GM19025 (cell line): Measurements from ENCODE around the gene GPRIN3.
A peak's percentile ranks its signal among the peaks of the same experiment; 100 is the strongest.
"Not testable (repeated sequence)": the region's sequence is repeated elsewhere in the genome, so short reads cannot be mapped to it uniquely, and the experiment has no call there.

ENCODE experiments used
- ATAC-seq: cut with Tn5 transposase; IDR thresholded peaks from one replicate; pipeline ENCODE4 v1.9.1; 2021; ENCODE audit warnings: mild to moderate bottlenecking, low read depth, moderate library complexity; ENCODE audit not compliant: unreplicated experiment

The GPRIN3 gene

GRCh38 chr4:89314291-89314690, 6.7 kb upstream of the GPRIN3 start:
- ATAC-seq = no peak

- no peak for ATAC-seq
These were observed 4.5 kb upstream of the GPRIN3 start for GRCh38 chr4:89312066-89312465.

GRCh38 chr4:89311433-89311832, 3.8 kb upstream of the GPRIN3 start:
- no peak for ATAC-seq

- not testable (repeated sequence) for ATAC-seq
These were observed 1.6 kb upstream of the GPRIN3 start for GRCh38 chr4:89309154-89309553.

GRCh38 chr4:89308161-89308500, 531 bp upstream of the GPRIN3 start:
- no peak for ATAC-seq

DNA sequence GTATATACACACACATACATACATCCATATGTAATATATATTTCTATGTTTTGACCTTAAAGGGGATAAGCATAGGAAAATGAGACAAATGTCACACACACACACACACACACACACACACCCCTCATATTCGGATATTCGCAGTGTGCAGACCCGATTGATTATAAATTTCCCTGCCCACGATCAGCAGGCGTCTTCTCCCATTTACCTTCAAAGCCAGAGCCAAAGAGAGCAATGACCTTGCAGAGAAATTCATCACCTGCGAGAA, 488 bp downstream of the GPRIN3 start:
- ATAC-seq = no peak

DNA sequence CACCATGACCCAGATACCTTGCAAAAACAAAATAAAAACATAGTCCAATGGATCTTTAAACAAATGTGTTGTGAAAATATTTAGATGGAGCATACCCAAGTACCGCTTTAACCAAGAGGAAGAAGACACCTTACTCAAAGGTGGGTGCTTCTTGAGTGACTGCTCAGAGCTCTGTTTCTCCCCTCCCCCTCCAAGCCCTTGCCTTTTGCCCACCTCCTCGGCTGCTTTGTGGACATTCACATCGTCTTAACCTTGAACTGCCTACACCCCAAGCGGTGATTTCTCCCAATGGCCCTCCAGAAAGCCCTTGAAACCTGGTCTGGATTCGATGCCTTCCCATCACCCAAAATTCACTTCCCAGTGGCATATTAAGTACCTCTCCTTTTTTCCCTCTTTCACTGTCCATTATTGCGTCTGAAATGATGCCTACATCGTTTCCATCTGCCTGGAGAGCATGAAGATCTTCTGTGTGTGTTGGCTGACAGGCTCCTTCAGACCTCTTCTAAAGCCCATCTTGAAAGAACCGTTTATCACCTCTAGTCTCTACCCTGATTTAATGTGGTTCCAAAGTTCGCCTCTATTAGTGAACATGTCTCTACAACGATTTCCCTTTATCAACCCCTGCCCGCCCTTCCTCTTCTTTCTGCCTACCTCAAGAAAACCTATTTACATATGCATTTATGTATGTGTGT, 968 bp downstream of the GPRIN3 start:
- no peak for ATAC-seq

DNA sequence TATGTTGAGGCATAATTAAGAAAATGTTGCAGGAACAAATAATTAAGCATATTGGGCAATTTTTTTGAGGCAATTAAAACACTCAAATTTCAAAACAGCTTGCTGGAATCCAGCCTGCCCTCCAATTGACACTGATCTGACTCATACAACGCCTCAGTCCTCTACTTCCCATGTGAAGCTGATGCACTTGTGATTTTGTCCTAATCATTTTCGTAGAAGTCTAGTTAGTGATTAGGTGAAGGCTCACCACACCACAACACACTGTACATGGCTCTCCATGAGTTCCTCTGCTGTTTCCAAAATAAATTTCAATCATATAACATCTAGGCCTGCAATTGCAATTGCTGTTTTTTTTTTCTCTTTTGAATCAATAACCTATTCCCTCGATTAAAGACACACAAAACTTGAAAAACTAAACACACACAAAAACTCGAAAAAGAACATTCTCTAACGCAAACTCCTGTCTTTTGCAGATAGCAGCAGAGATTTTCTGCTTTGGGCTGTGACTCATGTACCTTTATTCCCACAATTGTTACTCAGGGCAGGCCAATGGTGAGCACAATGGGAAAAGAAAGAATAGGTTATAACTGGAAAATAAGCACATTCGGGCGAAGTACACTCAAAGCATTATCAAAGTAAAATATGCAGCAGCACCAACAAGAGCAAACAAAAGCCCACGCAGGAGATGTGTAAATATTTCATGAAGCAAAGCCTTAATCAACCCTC, 1.7 kb downstream of the GPRIN3 start:
- no peak for ATAC-seq

GRCh38 chr4:89305028-89305427, 2.6 kb downstream of the GPRIN3 start:
- ATAC-seq = no peak

DNA sequence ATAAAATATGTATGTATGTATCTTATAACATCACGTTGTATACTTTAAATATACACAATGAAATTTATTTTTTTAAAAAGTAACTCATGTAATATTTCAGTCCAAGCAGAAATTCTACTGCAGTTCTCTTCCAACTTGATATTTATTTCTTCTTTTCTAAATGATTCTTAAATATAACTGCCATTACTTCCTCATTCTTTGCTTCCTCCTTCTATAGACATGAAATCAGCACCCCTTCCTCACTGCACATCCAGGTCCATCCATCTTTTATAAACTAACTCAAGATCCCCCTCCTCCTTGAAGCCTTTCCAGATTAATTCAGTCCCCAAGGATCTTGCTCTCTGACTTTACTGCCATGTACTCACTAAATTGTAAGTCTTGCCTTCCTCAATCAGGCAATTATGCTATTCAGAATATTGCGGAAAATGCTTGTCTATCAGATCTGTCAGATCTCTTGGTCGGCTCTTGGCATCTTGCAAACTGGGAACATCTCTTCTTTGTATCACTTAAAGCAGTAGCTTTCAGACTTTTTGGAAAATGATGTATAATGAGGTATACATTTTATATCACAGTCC, 3.7 kb downstream of the GPRIN3 start:
- no peak for ATAC-seq

DNA sequence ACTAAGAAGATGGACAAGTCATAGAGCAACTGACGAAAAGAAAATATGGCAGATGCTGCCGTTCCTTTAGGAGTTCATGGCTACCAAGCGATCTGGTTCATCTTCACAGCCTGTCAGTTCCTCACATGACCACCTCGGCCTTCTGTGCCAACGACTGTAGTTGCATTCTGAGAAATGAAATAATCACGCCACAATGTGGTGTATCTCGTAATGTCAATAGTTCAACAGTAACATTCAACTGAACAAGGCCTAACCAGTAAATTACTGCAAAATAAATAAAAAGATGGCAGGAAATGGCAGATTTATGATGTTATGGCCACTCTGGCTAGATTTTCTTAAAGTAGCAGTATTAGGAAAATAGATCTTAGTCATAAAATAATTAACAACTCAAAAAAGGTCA, 4.4 kb downstream of the GPRIN3 start:
- ATAC-seq = no peak

DNA sequence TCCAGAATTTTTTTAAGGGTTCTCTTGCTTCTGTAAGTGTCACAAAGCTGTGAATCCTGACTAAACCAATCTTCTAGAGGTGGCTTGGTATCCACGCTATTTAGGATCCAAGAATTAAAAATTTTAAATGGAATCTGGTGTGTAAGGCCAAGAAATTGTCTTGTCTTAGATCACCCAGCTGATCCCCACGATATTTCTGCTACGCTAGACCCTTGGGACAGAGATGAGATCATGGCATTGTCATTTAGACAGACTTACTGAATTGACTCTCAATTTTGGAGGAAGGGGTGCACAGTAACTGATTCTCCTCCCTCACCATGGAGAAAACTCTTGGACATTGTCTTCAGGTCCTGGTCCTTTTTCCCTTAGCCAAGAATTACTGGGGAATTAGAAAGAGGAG, 5.7 kb downstream of the GPRIN3 start:
- ATAC-seq = no peak

GRCh38 chr4:89301003-89301402, 6.6 kb downstream of the GPRIN3 start:
- no peak for ATAC-seq

- ATAC-seq = no peak
These were observed 7.1 kb downstream of the GPRIN3 start for GRCh38 chr4:89300499-89300898.

GRCh38 chr4:89300060-89300459, 7.5 kb downstream of the GPRIN3 start:
- ATAC-seq = no peak

DNA sequence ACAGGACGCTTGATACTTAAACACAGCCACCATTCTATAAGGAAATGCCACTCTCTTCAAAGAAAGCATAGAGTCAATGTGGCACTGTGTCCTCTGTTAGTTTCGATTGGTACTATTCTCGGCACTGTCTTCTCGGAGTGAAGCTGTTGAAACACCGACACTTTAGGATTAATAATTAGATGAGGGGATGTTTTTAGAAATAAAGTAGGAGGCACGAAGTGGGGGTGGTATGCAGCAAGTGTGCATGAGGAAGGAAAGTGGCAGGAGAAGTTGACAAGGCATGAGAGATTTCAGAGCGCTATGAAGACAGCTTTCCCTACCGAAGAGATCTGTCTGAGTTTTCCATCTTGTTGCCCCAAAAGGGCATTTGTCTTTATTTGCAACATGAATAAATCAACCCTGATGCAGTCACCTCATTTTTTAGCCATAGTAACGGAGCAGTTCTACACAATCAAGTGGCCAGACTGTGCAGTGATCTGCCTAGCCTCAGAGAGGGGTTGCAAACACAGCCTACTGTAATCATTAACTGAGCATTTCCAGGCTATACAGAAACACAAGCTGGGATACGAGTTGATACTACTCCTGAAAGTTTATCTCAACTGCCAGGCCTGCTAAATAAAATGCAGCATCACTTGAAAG, 8.3 kb downstream of the GPRIN3 start:
- ATAC-seq = peak; percentile 33

GRCh38 chr4:89298788-89299152, 8.8 kb downstream of the GPRIN3 start:
- ATAC-seq = no peak

DNA sequence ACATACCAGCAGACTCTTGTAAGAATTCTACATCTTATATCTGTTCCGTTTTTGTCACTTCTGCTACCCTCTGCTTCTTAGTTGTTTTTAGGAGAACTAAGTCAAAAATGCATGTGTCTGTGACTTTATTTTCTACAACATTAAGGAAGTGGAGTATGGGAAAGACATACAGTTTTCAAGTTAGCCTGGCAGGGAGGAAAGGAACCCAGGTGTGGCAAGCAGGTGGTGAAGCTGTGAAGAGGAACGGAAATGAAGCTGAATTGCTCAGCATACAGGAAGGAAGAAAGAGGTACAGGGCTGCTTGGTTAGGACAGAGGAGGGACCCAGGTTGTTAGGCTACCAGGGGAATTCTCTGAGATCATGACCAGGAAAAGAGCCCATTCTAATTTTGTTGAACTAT, 9.4 kb downstream of the GPRIN3 start:
- ATAC-seq = peak; percentile 22

DNA sequence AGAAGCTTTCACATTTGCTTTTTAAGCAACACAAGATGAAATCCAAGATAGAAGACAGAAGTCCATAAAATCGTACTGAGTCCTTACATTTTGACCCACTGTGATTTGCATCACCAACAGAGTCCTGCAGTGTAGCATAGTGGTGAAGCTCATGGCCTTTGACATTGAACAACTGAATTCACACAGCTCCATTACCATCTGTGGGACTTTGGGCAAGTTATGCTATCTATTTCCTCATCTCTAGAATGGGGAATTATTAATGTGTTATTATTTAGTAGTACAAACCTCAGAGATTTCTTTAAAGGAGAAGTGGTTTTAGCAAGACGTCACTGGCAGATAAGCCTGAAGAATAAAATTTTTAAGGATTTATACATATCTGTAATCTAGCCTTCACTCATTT, 10.7 kb downstream of the GPRIN3 start:
- no peak for ATAC-seq

DNA sequence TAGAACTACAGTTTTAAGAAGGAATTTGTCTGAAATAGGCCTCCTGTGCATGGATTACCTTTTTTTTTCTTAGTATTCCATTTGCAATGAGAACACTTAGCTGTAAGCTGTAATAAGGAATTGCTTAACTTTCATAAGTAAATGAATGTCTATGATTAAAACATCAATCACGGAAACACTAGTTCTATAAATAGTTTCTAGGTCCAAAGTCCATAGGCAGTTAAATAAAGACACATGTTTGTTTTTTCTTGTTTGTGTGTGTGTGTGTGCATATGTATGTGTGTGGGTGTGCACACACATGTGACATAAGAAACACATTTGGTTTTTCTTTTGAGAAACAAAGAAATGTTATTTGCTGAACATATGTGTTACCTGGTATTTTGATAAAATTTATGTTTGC, 11.2 kb downstream of the GPRIN3 start:
- no peak for ATAC-seq

- no peak for ATAC-seq
These were observed 12.1 kb downstream of the GPRIN3 start for GRCh38 chr4:89295415-89295927.
